ENCODE measurements around the gene ZNF516. TPM values are rescaled to one million over a fixed set of nuclear protein-coding genes. Genes with fewer than 3 reads are reported as not detected.

Gene ZNF516
- total and polyA plus RNA-seq, 8 donors, result 5.4 to 21.3 (median 12.7) TPM

GRCh38 chr18:76346490-76347130, 148.4 kb downstream of the ZNF516 start:
- no peak for ATAC-seq
- Histone ChIP-seq H3K27ac (no peak overlapping the region), H3K4me1 (peaks cover 5 to 9% (median 7%) of the 10 kb centered on the region in 3 donors), H3K27me3 (no peaks in the 10 kb centered on the region), H3K9me3 (no peaks in the 10 kb centered on the region), H3K36me3 (no peaks in the 10 kb centered on the region), H3K4me3 (no peak overlapping the region)
- no peak for DNase-seq
- intact Hi-C loops (cut with DNase I), result loop anchor here in 1 of 3 donors (10.0 kb wide), 1 partner anchor 1692 kb away; no protein-coding TSS in a partner anchor
- 79 to 84% methylated on average over 28 to 29 of the region's 29 CpGs for WGBS, 2 donors
- TF ChIP-seq CTCF (IDR thresholded peaks at IDR 0.05), result no peak
- no peak for FAIRE-seq

- peaks cover 5 to 9% (median 7%) of the 10 kb centered on the region in 3 donors for H3K4me1 ChIP-seq
- intact Hi-C loops (cut with DNase I), result loop anchor here in 1 of 3 donors (10.0 kb wide), 1 partner anchor 1691 kb away; no protein-coding TSS in a partner anchor
- no peak for TF ChIP-seq CTCF (IDR thresholded peaks at IDR 0.05)
- ATAC-seq (no peak), DNase-seq (no peak), FAIRE-seq (no peak)
- 73 to 79% methylated on average over 4 of the region's 4 CpGs for WGBS, 2 donors
- no peaks in the 10 kb centered on the region for H3K9me3 ChIP-seq
- H3K27me3 ChIP-seq, result no peaks in the 10 kb centered on the region
- no peak overlapping the region for H3K4me3 ChIP-seq
- no peaks in the 10 kb centered on the region for H3K36me3 ChIP-seq
- H3K27ac ChIP-seq, result no peak overlapping the region
Measured at GRCh38 chr18:76345901-76346300, 149.1 kb downstream of the ZNF516 start.

GRCh38 chr18:76343938-76344569, 151.0 kb downstream of the ZNF516 start:
- H3K27me3 ChIP-seq, result no peaks in the 10 kb centered on the region
- H3K9me3 ChIP-seq, result no peaks in the 10 kb centered on the region
- no peak for TF ChIP-seq CTCF (IDR thresholded peaks at IDR 0.05)
- FAIRE-seq (no peak), ATAC-seq (no peak), DNase-seq (no peak)
- no peak overlapping the region for H3K4me3 ChIP-seq
- H3K36me3 ChIP-seq, result no peaks in the 10 kb centered on the region
- H3K4me1 ChIP-seq, result peaks cover 5 to 9% (median 7%) of the 10 kb centered on the region in 3 donors
- 89 to 95% methylated on average over 3 of the region's 3 CpGs for WGBS, 2 donors
- no peak overlapping the region for H3K27ac ChIP-seq
- intact Hi-C loops (cut with DNase I), result loop anchor here in 1 of 3 donors (10.0 kb wide), 1 partner anchor 1689 kb away; no protein-coding TSS in a partner anchor

GRCh38 chr18:76340410-76340809, 154.6 kb downstream of the ZNF516 start:
- Histone ChIP-seq H3K36me3 (no peaks in the 10 kb centered on the region), H3K27ac (no peak overlapping the region), H3K9me3 (no peaks in the 10 kb centered on the region), H3K27me3 (no peaks in the 10 kb centered on the region), H3K4me1 (no peaks in the 10 kb centered on the region), H3K4me3 (no peak overlapping the region)
- no peak for TF ChIP-seq CTCF (IDR thresholded peaks at IDR 0.05)
- no peak for DNase-seq
- 65 to 85% methylated on average over 2 of the region's 2 CpGs for WGBS, 2 donors
- FAIRE-seq, result no peak
- ATAC-seq, result no peak
- intact Hi-C loops (cut with DNase I), result loop anchor here in 1 of 3 donors (10.0 kb wide), 1 partner anchor 1686 kb away; no protein-coding TSS in a partner anchor

- ATAC-seq (no peak), DNase-seq (no peak), FAIRE-seq (no peak)
- Histone ChIP-seq H3K4me3 (no peak overlapping the region), H3K4me1 (no peaks in the 10 kb centered on the region), H3K27ac (no peak overlapping the region), H3K9me3 (no peaks in the 10 kb centered on the region), H3K36me3 (no peaks in the 10 kb centered on the region), H3K27me3 (no peaks in the 10 kb centered on the region)
- no peak for TF ChIP-seq CTCF (IDR thresholded peaks at IDR 0.05)
- intact Hi-C loops (cut with DNase I), result no loop called here
- WGBS, 2 donors, result 48 to 62% methylated on average over 2 of the region's 2 CpGs
Measured at GRCh38 chr18:76339246-76339620, 155.8 kb downstream of the ZNF516 start.
